Endodermal cell (in vitro differentiated cells): ENCODE results near the gene GARIN5B. TPM values are rescaled to one million over a fixed set of nuclear protein-coding genes. Genes with fewer than 3 reads are reported as not detected.

ENCODE experiments used
- DNase-seq: peaks from one replicate; pipeline ENCODE4 v3.0.0-alpha.2; 2017
- H3K27ac ChIP-seq: 2 replicates; pipeline ENCODE4 v1.5.1; 2013; ENCODE audit warnings: mild to moderate bottlenecking, low read depth, low read length, moderate library complexity
- H3K27me3 ChIP-seq: 2 replicates; pipeline ENCODE4 v1.6.1; 2013; ENCODE audit warnings: mild to moderate bottlenecking, low read length, moderate library complexity; ENCODE audit not compliant: insufficient read depth, control insufficient read depth, poor library complexity, severe bottlenecking
- H3K36me3 ChIP-seq: 2 replicates; pipeline ENCODE4 v1.7.0; 2013; ENCODE audit warnings: mild to moderate bottlenecking, low read length, moderate library complexity; ENCODE audit not compliant: control insufficient read depth, insufficient read depth
- H3K4me1 ChIP-seq: one replicate; pipeline ENCODE4 v1.7.0; 2013; ENCODE audit warnings: low read length; ENCODE audit not compliant: control insufficient read depth, insufficient read depth
- H3K4me3 ChIP-seq: 2 replicates; pipeline ENCODE4 v1.5.1; 2013; ENCODE audit warnings: mild to moderate bottlenecking, low read length, moderate library complexity
- H3K9ac ChIP-seq: 2 replicates; pipeline ENCODE4 v1.6.1; 2013; ENCODE audit warnings: mild to moderate bottlenecking, low read length, moderate library complexity; ENCODE audit not compliant: poor library complexity, severe bottlenecking; ENCODE audit errors: extremely low read depth
- H3K9me3 ChIP-seq: 2 replicates; pipeline ENCODE4 v1.6.1; 2013; ENCODE audit warnings: mild to moderate bottlenecking, low read length, moderate library complexity; ENCODE audit not compliant: control insufficient read depth
- H3K27ac Mint-ChIP-seq: 2 replicates; pipeline ENCODE4 v1.8.0; 2020; ENCODE audit warnings: mixed read lengths
- H3K27me3 Mint-ChIP-seq: 2 replicates; pipeline ENCODE4 v1.8.0; 2021; ENCODE audit warnings: mild to moderate bottlenecking, mixed read lengths; ENCODE audit not compliant: insufficient read depth
- H3K36me3 Mint-ChIP-seq: 2 replicates; pipeline ENCODE4 v1.8.0; 2020; ENCODE audit warnings: low read depth, mixed read lengths
- H3K4me1 Mint-ChIP-seq: 2 replicates; pipeline ENCODE4 v1.8.0; 2020; ENCODE audit warnings: mixed read lengths
- H3K4me3 Mint-ChIP-seq: 2 replicates; pipeline ENCODE4 v1.8.0; 2020; ENCODE audit warnings: mild to moderate bottlenecking, moderate library complexity, mixed read lengths
- H3K9me3 Mint-ChIP-seq: 2 replicates; pipeline ENCODE4 v1.8.0; 2020; ENCODE audit warnings: mild to moderate bottlenecking, mixed read lengths
- CTCF ChIP-seq: fragments of 200-600 bp; sonication (generic); conservative IDR thresholded peaks from 2 replicates; pipeline ENCODE4 v1.5.0; 2021; ENCODE audit warnings: antibody characterized with exemption, mild to moderate bottlenecking
- WGBS, 2 experiments: methylation state at CpG; one replicate each; pipeline versions ENCODE4 v1.1.5 to v1.1.7; 2013; ENCODE audit warnings: missing lambda C conversion rate in 2 of 2, mixed read lengths in 1 of 2; ENCODE audit not compliant: insufficient coverage in 1 of 2, insufficient read length in 1 of 2; 5-methylcytosine and 5-hydroxymethylcytosine counted together
- total RNA-seq, 2 donors: library from RNA; stranded (reverse); fragmentation: NEBNext Ultra II Directional in 1 of 2; extraction: Animal tissue kit (Norgen Biotek cat#: 25700) in 1 of 2; gene quantifications; 2 replicates in 1 of 2; 3 replicates in 1 of 2; pipeline ENCODE4 v1.2.1, GENCODE V29; 2021

Gene GARIN5B
- total RNA-seq, 2 donors from 2014 or later = 0.09 to 0.11 TPM

GRCh38 chr19:55316646-55317045, 46.4 kb downstream of the GARIN5B start:
- H3K9ac ChIP-seq = no peak overlapping the region
- no peak overlapping the region for H3K27ac Mint-ChIP-seq
- H3K4me3 ChIP-seq = no peak overlapping the region
- H3K36me3 ChIP-seq = no peaks in the 10 kb centered on the region
- 86 to 89% methylated on average over 8 of the region's 8 CpGs for WGBS, 2 experiments
- no peaks in the 10 kb centered on the region for H3K27me3 ChIP-seq
- H3K4me3 Mint-ChIP-seq = no peak overlapping the region
- H3K9me3 ChIP-seq = no peaks in the 10 kb centered on the region
- peaks cover 6% of the 10 kb centered on the region for H3K36me3 Mint-ChIP-seq
- no peak overlapping the region for H3K27ac ChIP-seq
- H3K4me1 Mint-ChIP-seq = peaks cover 11% of the 10 kb centered on the region
- DNase-seq = no peak
- H3K9me3 Mint-ChIP-seq = no peaks in the 10 kb centered on the region
- peaks cover 3% of the 10 kb centered on the region for H3K4me1 ChIP-seq
- H3K27me3 Mint-ChIP-seq = no peaks in the 10 kb centered on the region
- TF ChIP-seq CTCF = no peak

DNA sequence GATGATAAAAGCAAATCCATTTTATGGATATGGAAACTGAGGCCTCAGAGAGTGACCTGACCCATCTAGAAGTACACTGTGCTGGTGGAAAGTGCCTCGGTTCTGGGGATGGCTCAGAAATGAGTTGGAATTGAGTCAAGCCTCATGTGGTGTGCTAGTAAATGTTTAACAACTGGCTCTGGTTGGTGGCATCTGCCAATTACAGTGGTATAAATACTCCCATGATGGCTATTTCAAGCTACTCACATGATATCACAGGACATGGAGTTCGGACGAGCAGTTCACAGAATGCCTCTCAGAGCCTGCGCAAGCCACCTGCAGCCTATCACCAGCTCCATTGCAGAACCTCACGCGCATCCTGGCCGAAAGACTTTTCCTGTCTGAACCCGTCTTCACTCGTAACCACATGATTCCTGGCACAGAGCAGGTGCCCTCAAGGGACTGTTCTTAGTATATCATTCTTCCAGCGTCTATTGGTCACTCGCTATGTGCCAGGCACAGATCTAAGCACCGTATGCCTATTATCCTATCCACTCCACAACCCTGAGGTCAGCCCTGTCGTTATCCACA, 47.0 kb downstream of the GARIN5B start:
- TF ChIP-seq CTCF = no peak
- Mint-ChIP-seq H3K27me3 (no peaks in the 10 kb centered on the region), H3K27ac (no peak overlapping the region), H3K9me3 (no peaks in the 10 kb centered on the region), H3K4me3 (no peak overlapping the region), H3K36me3 (peaks cover 6% of the 10 kb centered on the region), H3K4me1 (peaks cover 4% of the 10 kb centered on the region)
- Histone ChIP-seq H3K4me3 (no peak overlapping the region), H3K9me3 (no peaks in the 10 kb centered on the region), H3K4me1 (peaks cover 3% of the 10 kb centered on the region), H3K36me3 (no peaks in the 10 kb centered on the region), H3K27me3 (no peaks in the 10 kb centered on the region), H3K27ac (no peak overlapping the region), H3K9ac (no peak overlapping the region)
- WGBS, 2 experiments = 94 to 95% methylated on average over 11 to 13 of the region's 13 CpGs
- no peak for DNase-seq

DNA sequence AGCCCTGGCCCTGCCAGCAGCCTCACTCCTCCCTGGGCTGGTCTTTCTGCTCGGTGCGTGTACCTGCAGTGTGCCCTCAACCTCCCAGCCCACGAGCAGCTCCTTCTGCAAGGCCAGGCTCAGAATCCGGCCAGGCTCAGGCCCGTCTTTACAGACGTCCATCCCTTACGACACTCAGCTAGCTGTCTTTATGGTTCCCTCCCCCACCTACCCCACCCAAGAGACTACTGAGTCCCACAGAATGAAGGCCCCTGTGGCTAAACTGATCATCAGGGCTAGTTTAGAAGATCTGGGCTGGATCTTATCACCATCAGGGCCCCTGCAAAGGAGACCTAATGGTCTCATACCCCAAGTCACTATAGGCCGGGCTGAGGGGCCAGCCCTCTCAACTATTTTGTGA, 48.7 kb downstream of the GARIN5B start:
- Histone ChIP-seq H3K36me3 (peaks cover 11% of the 10 kb centered on the region), H3K4me1 (peaks cover 3% of the 10 kb centered on the region), H3K9ac (no peak overlapping the region), H3K4me3 (no peak overlapping the region), H3K27me3 (no peaks in the 10 kb centered on the region), H3K27ac (no peak overlapping the region), H3K9me3 (no peaks in the 10 kb centered on the region)
- no peaks in the 10 kb centered on the region for H3K9me3 Mint-ChIP-seq
- no peaks in the 10 kb centered on the region for H3K27me3 Mint-ChIP-seq
- DNase-seq = no peak
- no peak overlapping the region for H3K4me3 Mint-ChIP-seq
- WGBS, 2 experiments = 89 to 95% methylated on average over 4 to 8 of the region's 8 CpGs
- peaks cover 14% of the 10 kb centered on the region for H3K36me3 Mint-ChIP-seq
- H3K27ac Mint-ChIP-seq = peak overlapping the region; percentile 52
- no peaks in the 10 kb centered on the region for H3K4me1 Mint-ChIP-seq
- TF ChIP-seq CTCF = no peak
